ENCODE measurements around the gene LMCD1. TPM values are rescaled to one million over a fixed set of nuclear protein-coding genes. Genes with fewer than 3 reads are reported as not detected.
A peak's percentile ranks its signal among the peaks of the same experiment; 100 is the strongest.

Gene LMCD1
- total RNA-seq, 1 donor = 95.0 TPM

DNA sequence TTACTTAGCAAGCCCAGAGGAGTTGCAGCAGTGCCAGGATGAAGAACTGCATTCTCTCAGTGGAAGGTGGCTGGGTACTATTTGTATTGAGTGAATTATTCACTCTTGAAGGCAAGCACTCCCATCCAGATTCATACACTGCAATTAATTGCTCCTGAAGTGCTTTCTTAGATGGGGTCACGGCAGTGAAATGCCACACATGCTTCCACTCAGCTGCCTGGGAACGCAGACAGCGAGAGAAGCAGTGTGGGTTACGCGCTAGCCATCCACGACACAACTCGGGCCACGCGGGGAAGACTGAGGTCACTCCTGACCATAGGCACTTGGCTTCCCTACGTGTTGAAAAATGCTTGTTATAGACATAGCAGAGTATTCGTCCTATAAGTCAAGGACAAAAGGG is 30.8 kb upstream of the LMCD1 start:
- DNase-seq (ENCODE audit: low read depth) = no peak
- H3K4me3 ChIP-seq (ENCODE audit: low read depth, low read length) = no peak overlapping the region
- TF ChIP-seq, protein P1, sequence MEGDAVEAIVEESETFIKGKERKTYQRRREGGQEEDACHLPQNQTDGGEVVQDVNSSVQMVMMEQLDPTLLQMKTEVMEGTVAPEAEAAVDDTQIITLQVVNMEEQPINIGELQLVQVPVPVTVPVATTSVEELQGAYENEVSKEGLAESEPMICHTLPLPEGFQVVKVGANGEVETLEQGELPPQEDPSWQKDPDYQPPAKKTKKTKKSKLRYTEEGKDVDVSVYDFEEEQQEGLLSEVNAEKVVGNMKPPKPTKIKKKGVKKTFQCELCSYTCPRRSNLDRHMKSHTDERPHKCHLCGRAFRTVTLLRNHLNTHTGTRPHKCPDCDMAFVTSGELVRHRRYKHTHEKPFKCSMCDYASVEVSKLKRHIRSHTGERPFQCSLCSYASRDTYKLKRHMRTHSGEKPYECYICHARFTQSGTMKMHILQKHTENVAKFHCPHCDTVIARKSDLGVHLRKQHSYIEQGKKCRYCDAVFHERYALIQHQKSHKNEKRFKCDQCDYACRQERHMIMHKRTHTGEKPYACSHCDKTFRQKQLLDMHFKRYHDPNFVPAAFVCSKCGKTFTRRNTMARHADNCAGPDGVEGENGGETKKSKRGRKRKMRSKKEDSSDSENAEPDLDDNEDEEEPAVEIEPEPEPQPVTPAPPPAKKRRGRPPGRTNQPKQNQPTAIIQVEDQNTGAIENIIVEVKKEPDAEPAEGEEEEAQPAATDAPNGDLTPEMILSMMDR (IDR thresholded peaks at IDR 0.05; ENCODE audit: insufficient read depth, low read depth, low read length) = no peak

DNA sequence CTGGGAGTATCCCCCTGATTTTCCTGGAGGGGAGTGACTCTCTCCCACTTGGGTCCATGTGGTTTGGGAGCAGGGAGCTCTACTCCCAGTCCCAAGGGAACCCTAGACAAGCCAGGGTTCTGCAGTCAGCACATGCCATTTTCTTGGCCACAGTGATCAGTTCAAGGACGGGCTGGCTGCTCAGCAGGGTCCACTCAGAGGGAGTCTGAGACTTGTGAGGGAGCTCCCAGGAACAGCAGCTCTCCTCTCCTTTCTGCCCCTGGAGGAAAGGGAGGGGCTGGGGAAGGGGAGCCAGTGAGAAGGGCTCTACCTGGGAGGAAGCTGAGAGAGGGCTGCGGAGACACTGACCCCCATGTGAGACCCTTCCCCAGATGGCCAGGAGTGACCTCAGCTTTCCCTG is 29.1 kb upstream of the LMCD1 start:
- TF ChIP-seq, protein P1 (IDR thresholded peaks at IDR 0.05; ENCODE audit: insufficient read depth, low read depth, low read length) = no peak
- DNase-seq (ENCODE audit: low read depth) = no peak
- no peak overlapping the region for H3K4me3 ChIP-seq (ENCODE audit: low read depth, low read length)

DNA sequence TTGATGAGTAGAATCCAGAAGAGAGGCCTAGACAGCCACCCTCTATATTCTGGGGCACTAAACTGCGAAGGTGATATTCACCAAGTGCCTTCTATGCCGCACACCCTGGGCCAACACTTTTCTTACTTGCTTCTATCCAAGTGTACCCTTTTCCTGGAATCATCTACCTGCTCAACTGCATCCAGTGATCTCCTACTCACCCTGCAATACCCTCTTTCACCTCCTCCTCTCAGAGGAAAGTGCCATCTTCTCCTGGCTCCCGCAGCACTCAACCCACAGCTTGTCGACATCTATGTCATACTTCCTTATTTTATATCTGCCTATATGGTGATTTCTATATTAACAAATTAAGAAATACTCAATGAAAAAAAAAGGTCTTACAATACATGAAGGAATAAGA is 28.6 kb upstream of the LMCD1 start:
- DNase-seq (ENCODE audit: low read depth) = no peak
- TF ChIP-seq, protein P1 (IDR thresholded peaks at IDR 0.05; ENCODE audit: insufficient read depth, low read depth, low read length) = no peak
- no peak overlapping the region for H3K4me3 ChIP-seq (ENCODE audit: low read depth, low read length)

DNA sequence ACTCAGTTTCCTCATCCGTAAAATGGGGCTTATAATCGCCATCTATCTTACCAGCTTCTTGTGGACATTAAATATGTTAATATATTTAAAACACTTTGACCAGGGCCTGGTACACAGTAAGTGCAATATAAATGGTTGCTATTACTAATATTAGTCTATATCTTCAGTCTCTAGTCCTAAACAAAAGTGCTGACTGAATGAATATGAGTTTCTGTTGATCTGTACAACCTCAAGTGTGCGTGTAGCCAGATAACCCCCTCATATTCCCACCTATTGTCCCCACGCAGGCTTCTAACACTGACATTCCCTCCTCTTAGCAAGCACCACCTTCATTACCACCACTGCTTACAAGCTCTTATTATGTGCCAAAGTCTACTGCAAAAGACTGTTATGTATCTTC is 27.6 kb upstream of the LMCD1 start:
- no peak for DNase-seq (ENCODE audit: low read depth)
- H3K4me3 ChIP-seq (ENCODE audit: low read depth, low read length) = no peak overlapping the region
- TF ChIP-seq, protein P1 (IDR thresholded peaks at IDR 0.05; ENCODE audit: insufficient read depth, low read depth, low read length) = no peak

DNA sequence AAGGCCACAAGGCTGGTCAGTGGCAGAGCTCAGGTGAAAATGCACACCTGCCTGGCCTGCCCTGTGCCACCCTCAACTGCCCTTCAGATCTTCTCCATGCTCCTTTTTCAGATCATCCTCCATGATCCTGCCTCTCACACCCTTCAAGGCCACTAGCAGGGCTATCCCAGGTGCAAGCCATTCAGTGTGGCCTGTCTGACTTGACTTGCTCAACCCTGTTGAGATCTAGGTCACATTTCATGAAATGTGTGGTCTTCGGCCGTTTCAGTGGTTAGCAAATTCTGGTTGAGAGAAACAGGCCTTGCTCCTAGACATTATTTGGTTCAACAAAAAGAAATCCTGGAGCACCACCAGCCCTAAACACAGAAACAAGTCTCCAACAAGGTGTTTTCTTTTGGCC is 26.6 kb upstream of the LMCD1 start:
- TF ChIP-seq, protein P1 (IDR thresholded peaks at IDR 0.05; ENCODE audit: insufficient read depth, low read depth, low read length) = no peak
- no peak for DNase-seq (ENCODE audit: low read depth)
- H3K4me3 ChIP-seq (ENCODE audit: low read depth, low read length) = no peak overlapping the region

DNA sequence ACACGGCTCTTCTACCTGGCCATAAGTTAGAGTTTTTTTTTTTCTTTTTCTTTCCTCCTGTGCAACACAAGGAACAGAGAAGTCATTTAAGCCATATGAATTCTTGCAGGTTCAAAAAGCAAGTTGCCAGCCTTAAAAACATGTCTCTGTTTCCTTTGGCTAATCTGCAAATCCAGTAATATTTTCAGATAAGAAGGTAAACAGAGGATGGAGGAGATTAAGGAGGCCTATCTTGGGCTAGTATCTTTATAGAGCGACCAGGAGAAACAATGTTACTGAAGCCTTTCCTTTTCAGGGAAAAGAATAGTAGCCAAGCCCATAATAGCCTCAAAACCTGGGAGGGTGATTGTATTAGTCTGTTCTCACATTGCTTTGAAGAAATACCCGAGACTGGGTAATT is 20.9 kb upstream of the LMCD1 start:
- no peak overlapping the region for H3K4me3 ChIP-seq (ENCODE audit: low read depth, low read length)
- TF ChIP-seq, protein P1 (IDR thresholded peaks at IDR 0.05; ENCODE audit: insufficient read depth, low read depth, low read length) = no peak
- peak; percentile 42 for DNase-seq (ENCODE audit: low read depth)

DNA sequence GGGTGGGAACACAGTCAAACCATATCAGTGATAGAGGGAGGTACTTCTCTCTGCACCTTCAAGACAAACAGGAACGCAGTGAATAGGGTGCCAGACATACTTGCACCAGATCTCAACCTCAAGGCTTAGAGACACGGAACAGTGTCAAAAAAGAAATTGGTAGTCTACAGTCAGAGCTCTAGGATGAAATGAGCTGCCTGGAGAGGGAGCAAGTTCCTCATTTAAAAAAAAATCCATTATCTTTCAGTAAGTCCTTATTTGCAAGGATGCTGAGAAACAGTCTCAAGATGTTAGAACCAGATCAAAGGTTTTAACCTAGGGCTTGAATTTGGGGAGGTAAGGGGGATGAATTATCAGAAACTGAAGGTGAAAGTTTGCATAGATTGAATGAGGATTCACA is 20.2 kb upstream of the LMCD1 start:
- no peak overlapping the region for H3K4me3 ChIP-seq (ENCODE audit: low read depth, low read length)
- peak; percentile 53 for DNase-seq (ENCODE audit: low read depth)
- TF ChIP-seq, protein P1 (IDR thresholded peaks at IDR 0.05; ENCODE audit: insufficient read depth, low read depth, low read length) = peak; percentile 27

Measured in fibroblast of villous mesenchyme (primary cell).